HG03135 (cell line): ENCODE results near the gene CRADD.

Experiments used
- ATAC-seq: cut with Tn5 transposase; IDR thresholded peaks from one replicate; pipeline ENCODE4 v1.9.1; 2021; ENCODE audit warnings: mild to moderate bottlenecking, moderate library complexity; ENCODE audit not compliant: unreplicated experiment

CRADD gene

DNA sequence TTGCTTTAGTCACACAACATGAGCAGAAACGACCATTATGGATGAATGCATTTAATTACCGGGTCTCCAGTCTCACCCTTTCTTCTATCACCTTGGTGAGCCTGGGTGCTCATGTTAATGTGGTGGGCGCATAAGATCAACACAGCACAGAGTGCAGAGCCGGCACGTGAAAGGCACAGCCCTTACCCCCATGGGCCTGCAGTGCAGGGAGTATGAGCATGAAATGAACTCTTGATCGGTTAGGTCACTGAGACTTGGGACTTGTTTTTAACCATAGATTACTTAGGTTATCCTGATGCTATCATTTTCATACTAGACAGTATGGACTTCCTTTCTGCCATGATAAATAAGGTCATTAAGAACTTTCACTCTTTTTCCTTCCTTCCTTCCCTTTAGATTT, 156.8 kb downstream of the CRADD start:
- ATAC-seq: no peak

DNA sequence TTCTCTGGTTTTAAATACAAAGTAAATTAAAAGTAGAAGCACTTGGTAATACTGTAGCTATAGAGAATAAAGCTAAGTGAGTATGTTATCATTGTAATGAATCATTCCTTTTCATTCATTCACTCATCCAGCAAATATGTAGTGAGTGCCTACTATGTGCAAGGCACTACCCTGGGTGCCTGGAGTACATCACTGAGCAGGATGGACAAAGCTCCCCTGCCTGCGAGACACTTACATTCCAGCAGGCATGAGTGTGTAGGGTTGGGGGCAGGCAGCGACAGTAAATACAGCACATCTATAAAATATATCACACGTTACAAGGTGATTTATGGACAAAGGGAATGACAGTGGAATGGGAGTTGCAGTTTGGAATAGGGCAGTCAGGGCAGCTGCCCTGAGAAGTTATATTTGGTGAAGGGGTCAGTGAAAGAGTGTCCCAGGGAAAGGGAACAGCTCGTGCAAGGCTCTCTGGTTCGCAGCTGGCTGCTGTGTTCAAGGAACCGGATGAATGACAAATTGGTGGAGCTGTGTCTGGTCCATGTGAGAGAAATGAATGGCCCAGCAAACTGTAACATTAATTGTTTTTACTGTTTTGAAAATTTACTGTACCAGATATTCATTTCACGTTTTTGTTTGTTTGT, 159.6 kb downstream of the CRADD start:
- ATAC-seq: no peak

DNA sequence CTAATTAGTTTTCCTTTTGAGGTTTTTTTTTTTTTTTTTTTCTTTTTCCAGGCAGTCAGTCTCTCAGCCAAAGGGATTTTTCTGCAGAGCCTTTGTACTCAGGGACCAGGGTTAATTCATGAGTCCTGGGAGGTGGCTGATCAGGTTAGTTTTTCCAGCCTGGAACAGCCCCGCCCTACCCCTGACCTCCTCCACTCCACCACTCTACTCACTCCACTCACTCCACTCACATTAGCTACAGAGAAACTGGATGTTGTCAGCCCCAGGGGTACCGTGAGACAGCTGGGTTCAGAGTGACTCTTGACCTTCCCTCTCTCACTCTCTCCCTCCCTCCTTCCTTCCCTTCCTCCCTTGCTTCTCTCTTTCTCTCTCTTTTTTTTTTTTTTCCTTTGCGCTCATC, 161.0 kb downstream of the CRADD start:
- ATAC-seq: no peak

DNA sequence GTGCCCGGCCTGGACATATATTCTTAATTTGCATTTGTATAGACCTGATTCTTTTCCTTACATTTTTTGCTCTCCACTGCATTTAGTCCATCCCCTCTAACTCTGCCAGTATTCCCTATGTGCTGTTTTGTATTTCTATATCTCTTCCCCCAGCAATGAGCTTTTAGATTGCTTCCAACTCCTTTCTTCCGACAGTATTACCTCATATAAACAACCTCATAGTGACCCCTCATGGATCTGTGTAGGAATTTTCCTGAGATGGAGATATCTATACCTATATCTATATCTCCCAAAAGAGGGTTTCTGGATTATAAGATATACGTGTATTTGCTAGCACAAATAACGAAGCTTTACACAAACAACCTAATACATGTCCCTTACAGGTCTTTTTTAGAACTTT, 161.9 kb downstream of the CRADD start:
- ATAC-seq: no peak

- no peak for ATAC-seq
These were observed 164.5 kb downstream of the CRADD start for GRCh38 chr12:93841671-93842070.

DNA sequence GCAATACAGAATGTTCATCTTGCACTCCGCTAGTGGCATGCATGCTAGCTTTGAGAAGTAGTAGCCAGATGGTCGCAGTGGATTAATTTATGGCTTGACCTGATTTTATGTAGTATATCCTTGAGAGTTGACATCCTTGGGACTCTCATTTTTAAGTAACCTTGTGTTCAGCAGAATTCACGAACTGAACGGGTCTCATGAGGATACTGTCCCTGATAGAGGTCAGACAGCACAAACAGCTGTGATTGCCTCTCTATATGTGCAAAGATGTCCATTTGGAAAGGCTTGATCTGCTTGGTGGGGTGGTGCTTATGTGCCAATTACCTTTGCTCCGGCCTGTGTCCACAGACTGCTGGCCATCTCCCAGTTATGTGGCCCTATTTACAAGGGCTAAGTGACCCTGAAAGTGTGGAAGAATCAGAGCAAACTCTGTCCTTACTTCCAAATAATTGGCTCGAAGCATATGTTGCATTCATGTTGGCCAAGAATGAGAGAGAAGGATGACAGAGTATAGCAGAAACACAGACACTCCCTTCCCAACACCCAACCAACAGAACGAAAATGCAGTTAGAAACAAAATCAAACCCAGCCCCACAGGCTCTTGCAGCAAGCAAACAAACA, 167.1 kb downstream of the CRADD start:
- no peak for ATAC-seq

- ATAC-seq: no peak
These were observed 169.9 kb downstream of the CRADD start for GRCh38 chr12:93846936-93847516.

DNA sequence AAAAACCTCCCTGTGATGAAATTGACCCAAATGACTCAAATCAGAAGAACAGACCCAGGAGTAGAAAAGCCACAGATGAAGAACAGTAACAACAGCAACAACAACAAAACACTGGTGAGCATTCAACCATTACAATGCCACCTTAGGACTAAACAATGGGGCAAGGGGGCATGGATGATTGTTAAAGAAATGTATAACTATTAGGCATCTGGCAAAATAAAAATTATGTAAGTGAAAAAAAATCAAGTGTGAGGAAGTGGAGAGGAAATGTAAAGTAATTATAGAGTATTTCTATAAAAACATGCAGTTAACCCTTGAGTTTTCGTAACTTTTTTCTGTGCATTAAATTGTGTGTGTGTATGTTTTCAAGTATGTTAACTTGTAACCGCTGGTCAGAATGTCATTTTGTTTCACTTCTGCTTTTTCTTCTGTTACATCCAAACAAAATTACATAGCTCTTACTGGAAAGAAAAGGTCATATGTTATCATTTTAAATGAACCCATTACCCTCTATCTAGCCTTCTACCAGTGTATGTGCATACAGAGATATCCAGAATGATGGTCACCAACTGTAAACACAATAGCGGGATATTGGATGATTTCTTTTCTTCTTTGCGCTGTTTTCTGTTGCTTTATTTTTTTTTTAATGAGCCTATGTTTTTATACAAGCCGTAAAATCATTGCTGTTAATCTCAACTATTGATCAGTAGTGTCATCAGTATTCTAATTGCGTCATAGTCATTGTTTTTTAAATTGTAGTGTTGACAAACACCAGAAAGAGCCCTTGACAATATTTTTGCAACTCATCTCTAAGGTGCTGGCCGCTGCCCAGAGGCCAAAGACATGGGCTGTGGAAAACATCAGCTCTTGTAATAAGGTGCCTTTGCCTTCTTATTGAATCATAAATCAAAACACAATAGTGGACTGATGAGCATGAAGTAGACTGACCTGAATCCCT, 170.6 kb downstream of the CRADD start:
- peak; percentile 79 for ATAC-seq

DNA sequence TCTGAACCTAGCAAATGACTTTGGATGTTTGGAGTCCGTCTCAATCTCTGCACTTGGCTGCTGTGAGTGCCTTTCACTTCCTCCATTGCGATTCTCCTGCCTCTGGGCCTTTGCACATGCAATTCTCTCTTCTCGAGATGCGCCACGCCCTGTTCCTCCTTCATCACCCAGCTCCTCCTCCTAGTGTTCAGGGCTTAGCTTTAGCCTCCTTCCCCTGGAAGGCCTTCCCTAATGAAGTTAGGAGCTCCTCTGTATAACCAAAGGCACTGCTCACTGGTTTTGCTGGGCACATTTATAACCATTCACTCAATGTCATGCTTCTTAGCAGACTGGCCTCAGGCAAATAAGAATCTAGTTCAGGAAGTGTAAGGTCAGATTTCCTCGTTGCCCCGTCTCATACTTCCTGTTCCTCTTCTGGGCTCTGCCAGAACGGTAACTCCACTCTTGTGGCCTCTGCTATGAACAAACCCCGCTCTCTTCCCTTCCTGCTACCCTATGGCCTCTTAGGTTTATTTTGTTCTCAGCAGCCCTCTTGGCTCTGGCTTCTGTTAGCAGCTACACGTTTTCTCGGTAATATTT, 171.4 kb downstream of the CRADD start:
- ATAC-seq: no peak

DNA sequence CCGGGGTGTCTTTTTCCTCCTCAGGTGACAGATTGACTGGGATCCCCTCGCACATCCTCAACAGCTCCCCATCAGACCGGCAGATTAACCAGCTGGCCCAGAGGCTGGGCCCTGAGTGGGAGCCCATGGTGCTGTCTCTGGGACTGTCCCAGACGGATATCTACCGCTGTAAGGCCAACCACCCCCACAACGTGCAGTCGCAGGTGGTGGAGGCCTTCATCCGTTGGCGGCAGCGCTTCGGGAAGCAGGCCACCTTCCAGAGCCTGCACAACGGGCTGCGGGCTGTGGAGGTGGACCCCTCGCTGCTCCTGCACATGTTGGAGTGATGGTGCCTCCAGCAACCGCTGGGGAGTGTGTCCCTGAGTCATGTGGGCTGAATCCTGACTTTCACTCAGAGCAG, 172.8 kb downstream of the CRADD start:
- no peak for ATAC-seq

- no peak for ATAC-seq
These were observed 173.5 kb downstream of the CRADD start for GRCh38 chr12:93850481-93851256.

- no peak for ATAC-seq
These were observed 174.1 kb downstream of the CRADD start for GRCh38 chr12:93851257-93851671.

- ATAC-seq: no peak
These were observed 175.0 kb downstream of the CRADD start for GRCh38 chr12:93852173-93852591.

- ATAC-seq: no peak
These were observed 176.7 kb downstream of the CRADD start for GRCh38 chr12:93853698-93854478.

DNA sequence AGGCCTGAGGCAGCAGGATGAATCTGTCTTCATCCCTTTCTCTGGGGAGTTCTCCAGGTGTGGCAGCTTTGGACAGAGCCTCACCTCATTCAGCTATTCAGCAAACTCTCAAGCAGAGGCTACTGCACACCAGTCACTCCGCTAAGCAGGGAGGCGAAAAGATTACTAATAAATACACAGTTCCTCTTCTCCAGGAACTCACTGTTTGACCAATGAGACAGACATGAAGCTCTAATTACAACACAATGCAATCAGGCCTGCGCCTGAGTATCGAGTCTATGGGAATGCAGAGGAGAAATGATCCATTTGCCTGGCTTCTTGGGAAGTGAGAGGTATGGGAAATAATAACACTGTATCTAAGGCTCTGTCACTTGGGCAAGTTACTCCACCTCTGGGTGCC, 178.1 kb downstream of the CRADD start:
- ATAC-seq: no peak

DNA sequence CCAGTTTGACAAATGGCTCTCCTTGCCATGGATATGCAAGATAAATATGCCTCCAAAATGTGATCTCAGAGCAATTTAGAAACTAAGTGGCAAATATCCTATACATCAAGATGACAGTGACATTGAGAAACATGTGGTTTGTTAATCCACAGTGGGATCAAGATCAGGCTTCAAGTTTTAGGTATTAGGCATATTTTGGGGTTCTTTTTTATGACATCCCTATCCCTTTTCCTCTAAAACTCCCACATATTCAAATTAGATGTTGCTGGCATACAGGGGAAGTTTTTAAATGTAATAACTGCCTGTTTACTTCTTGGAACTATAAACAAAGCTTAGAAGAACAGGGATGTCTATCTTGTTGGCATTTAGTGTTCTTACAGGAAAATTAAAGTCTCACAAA, 179.4 kb downstream of the CRADD start:
- no peak for ATAC-seq

DNA sequence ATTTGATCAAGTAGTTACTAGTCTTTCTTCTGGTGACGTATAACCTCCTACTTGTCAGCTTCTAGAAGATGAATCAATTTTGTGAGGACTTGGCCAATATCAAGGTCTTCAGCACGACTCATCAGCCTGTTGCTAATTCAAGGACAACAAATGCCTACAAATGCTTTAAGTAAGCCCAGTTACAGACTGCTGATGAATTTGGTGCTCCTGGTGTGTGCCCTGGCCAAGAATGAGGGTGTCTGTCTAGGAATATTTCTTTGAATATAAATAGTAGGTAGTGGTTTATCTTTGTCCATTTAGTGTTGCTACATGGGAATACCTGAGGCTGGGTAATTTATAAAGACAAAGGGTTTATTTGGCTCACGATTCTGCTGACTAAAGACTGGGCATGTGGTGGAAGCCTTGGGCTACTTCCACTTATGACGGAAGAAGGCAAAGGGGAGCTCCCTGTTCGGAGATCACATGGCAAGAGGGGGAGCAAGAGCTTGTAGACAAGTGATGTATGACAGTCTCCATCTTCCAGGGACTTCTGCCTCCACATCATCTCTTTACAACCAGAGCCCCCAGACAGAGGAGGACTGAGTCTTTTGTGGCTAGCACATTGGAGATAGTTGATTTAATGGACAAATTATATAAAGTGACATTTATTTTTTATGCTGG, 180.2 kb downstream of the CRADD start:
- ATAC-seq: no peak

DNA sequence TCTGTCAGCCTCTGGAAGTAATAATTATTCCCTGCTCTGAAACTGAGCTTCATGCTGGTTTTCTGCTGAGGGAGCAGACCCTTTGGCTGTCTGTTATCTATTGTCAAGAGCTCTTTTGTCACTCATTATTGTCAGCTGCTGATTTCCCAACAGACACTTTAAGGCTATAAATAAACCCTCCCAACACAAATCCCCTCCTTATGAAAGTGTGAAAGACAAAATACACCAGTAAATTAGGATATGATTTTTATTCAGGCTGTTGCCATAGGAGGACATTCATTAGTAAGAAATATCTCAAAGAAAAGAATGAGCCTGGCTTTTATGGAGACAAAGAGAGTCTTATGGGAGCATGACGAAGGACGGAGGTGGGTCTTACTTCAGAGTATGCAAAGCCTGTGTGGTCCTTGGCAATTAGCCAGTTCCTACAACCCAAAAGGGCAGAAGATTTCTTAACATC, 180.8 kb downstream of the CRADD start:
- no peak for ATAC-seq
